ENCODE data around the gene NAA16. TPM values are rescaled to one million over a fixed set of nuclear protein-coding genes. Genes with fewer than 3 reads are reported as not detected.

The NAA16 gene
- total and polyA plus RNA-seq, 9 of the 15 experiments (the other 6 are each of a cell fraction or from before 2014, with no cell fraction given) = 3.7 to 18.2 (median 12.0) TPM

- DNase-seq (ENCODE audit: extremely low read depth in 1 of 4, low spot score in 3 of 4) = peak in 1 of 4 experiments; percentile 9
- no TSS peak for BruUV-seq (replicated peaks)
- intact Hi-C loops (cut with micrococcal nuclease) = loop anchor here (5.0 kb wide), 1 partner anchor 251 kb away; the partner anchor contains the start of gene WBP4
- TF ChIP-seq DMBX1 (CRISPR knock-in tag; IDR thresholded peaks at IDR 0.05; ENCODE audit: borderline replicate concordance) (no peak), KDM1A (IDR thresholded peaks at IDR 0.05) (peak; percentile 28 to 48; a peak in 1 of 4 replicates), CBFA2T3 (IDR thresholded peaks at IDR 0.05) (0 out of 2 replicates have a peak, but pooled peaks have one; percentile 13), XRCC3 (IDR thresholded peaks at IDR 0.05) (no peak), MECOM (CRISPR knock-in tag; IDR thresholded peaks at IDR 0.05) (no peak), ILK (tag; IDR thresholded peaks at IDR 0.05; ENCODE audit: borderline replicate concordance, low read depth) (no peak), BMI1 (IDR thresholded peaks at IDR 0.05; ENCODE audit: low read length) (no peak), NR3C1 (CRISPR knock-in tag; IDR thresholded peaks at IDR 0.05) (no peak), MTA1 (IDR thresholded peaks at IDR 0.05; ENCODE audit: borderline replicate concordance) (no peak), ETS2 (tag; IDR thresholded peaks at IDR 0.05; ENCODE audit: borderline replicate concordance, poor library complexity, severe bottlenecking) (no peak), GMEB1 (CRISPR knock-in tag; IDR thresholded peaks at IDR 0.05) (no peak), STAT5A (IDR thresholded peaks at IDR 0.05; ENCODE audit: borderline replicate concordance, low read length) (no peak), ZNF146 (CRISPR knock-in tag; IDR thresholded peaks at IDR 0.05; ENCODE audit: unreplicated experiment) (no peak), BCOR (IDR thresholded peaks at IDR 0.05) (no peak), PHB2 (IDR thresholded peaks at IDR 0.05; ENCODE audit: low read depth) (no peak), MAFG (tag; conservative IDR thresholded peaks at IDR 0.05) (no peak), MAZ (CRISPR knock-in tag; conservative IDR thresholded peaks at IDR 0.05 in 1 of 2, IDR thresholded peaks at IDR 0.05 in 1 of 2) (no peak), ETV6 (IDR thresholded peaks at IDR 0.05; ENCODE audit: borderline replicate concordance in 1 of 2, low read depth in 2 of 2, low read length in 1 of 2) (no peak), ETV6 (CRISPR knock-in tag; IDR thresholded peaks at IDR 0.05; ENCODE audit: borderline replicate concordance) (no peak), HSF4 (CRISPR knock-in tag; IDR thresholded peaks at IDR 0.05; ENCODE audit: borderline replicate concordance) (no peak)
Measured at GRCh38 chr13:41313659-41314197, 2.7 kb downstream of the NAA16 start.

More at GRCh38 chr13:41313659-41314197, 2.7 kb downstream of the NAA16 start:
- ChIA-PET POLR2A (interaction anchor here (0.7 kb wide), 1 partner anchor 19 kb away, joined by 3 read pairs; no protein-coding TSS in a partner anchor), CTCF (ENCODE audit: low intra/inter-chr PET ratio) (no interaction called here)
- Histone ChIP-seq H3K79me2 (ENCODE audit: control insufficient read depth, insufficient read depth, low read length) (peaks cover 78% of the 10 kb centered on the region), H3K27me3 (ENCODE audit: control insufficient read depth in 2 of 2, insufficient read depth in 2 of 2, low read length in 2 of 2) (no peaks in the 10 kb centered on the region), H3K9me3 (replicated peaks; ENCODE audit: control insufficient read depth, insufficient read depth, low read depth, low read length) (no peaks in the 10 kb centered on the region), H3K4me3 (peak overlapping the region; percentile 98; the same call in 1 of the 2 replicates), H3K9ac (ENCODE audit: insufficient read depth in 1 of 2, low read depth in 2 of 2, low read length in 2 of 2) (peak overlapping the region in 1 of 2 experiments; percentile 77; a peak in 2 of 4 replicates), H3K27ac (ENCODE audit: extremely low read depth, low read depth, low read length) (no peak overlapping the region; the same call in 2 of the 3 replicates), H3K36me3 (ENCODE audit: control insufficient read depth, insufficient read depth, low read length) (peaks cover 16% of the 10 kb centered on the region; the same call in 2 of the 3 replicates), H2AFZ (ENCODE audit: low read depth, low read length) (no peak overlapping the region), H4K20me1 (replicated peaks; ENCODE audit: control insufficient read depth, insufficient read depth, low read length) (no peaks in the 10 kb centered on the region), H3K4me2 (ENCODE audit: insufficient read depth, low read length) (peak overlapping the region; percentile 55), H3K9me1 (ENCODE audit: control insufficient read depth, insufficient read depth, low read length) (no peaks in the 10 kb centered on the region), H3K4me1 (replicated peaks in 1 of 2; ENCODE audit: control insufficient read depth in 2 of 2, insufficient read depth in 2 of 2, low read length in 2 of 2) (peaks cover 7 to 10% of the 10 kb centered on the region in 2 experiments; a peak in 3 of 5 replicates)
- FAIRE-seq (no peak), ATAC-seq (peak; percentile 5; the same call in 2 of the 3 replicates)
- WGBS (ENCODE audit: insufficient coverage, low coverage, missing lambda C conversion rate) = 0% methylated on average over 4 of the region's 6 CpGs
- in situ Hi-C loops (cut with MboI) = no loop called here
